Colon (tissue), 2 donors: ENCODE measurements around the gene GSTA4.

Experiments
- FAIRE-seq: peaks from 2 replicates; lab custom pipeline; 2012; peaks lifted over from hg19 to GRCh38; lab: Jason Lieb, UNC
- donor health status: control.
- donor health status: control.

GSTA4 gene, protein sequence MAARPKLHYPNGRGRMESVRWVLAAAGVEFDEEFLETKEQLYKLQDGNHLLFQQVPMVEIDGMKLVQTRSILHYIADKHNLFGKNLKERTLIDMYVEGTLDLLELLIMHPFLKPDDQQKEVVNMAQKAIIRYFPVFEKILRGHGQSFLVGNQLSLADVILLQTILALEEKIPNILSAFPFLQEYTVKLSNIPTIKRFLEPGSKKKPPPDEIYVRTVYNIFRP

DNA sequence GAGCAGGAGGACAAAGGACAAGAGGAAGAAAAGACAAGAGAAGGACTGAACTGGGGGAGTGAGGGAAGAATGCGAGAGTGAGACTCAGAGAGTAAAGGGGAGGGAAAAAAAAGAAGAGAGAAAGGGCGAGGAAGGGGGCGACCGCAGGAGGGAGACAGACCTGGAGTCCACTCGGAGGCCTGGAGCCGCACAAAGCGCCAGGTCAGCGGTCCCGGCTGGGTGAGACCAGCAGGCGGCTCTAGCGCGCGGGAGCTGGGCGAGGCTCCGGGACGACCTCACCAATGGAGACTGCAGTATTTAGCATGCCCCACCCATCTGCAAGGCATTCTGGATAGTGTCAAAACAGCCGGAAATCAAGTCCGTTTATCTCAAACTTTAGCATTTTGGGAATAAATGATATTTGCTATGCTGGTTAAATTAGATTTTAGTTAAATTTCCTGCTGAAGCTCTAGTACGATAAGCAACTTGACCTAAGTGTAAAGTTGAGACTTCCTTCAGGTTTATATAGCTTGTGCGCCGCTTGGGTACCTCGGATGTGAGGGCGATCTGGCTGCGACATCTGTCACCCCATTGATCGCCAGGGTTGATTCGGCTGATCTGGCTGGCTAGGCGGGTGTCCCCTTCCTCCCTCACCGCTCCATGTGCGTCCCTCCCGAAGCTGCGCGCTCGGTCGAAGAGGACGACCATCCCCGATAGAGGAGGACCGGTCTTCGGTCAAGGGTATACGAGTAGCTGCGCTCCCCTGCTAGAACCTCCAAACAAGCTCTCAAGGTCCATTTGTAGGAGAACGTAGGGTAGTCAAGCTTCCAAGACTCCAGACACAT, at the start of gene GSTA4:
Gene GSTA4 (minus strand): TSS at position 196 of the 824 bp plus-strand sequence. CDS start 1,041 bp downstream, outside the sequence.
- peak; percentile 33 for FAIRE-seq

DNA sequence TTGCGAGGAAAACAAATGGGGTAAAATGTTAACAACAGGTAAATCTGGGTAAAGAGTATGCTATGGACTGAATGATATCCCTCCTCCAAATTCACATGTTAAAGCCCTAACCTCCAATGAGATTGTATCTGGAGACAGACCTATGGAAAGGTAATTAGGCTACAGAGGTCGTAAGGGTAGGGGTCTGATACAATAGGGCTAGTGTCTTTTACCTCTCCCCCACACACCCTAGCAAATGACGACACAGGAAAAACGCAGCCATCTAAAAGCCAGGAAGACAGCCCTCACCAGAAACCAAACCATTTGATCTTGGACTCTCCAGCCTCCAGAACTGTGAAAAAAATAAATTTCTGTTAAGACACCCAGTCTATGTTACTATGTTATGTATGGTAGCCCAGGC, 49.5 kb upstream of the GSTA4 start:
- FAIRE-seq = no peak

DNA sequence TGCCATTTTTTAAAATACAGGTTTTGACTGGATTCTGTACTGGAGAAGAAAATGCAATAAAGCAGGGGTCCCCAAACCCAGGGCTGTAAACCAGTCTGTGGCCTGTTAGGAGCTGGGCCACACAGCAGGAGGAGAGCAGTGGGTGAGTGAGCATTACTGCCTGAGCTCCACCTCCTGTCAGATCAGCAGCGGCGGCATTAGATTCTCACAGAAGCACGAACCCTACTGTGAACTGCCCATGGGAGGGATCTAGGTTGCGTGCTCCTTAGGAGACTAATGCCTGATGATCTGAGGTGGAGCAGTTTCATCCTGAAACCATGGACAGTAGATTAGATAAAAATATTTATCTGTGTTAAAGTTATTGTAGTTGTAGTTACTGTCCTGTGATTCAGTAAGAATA, 49.0 kb upstream of the GSTA4 start:
- no peak for FAIRE-seq

DNA sequence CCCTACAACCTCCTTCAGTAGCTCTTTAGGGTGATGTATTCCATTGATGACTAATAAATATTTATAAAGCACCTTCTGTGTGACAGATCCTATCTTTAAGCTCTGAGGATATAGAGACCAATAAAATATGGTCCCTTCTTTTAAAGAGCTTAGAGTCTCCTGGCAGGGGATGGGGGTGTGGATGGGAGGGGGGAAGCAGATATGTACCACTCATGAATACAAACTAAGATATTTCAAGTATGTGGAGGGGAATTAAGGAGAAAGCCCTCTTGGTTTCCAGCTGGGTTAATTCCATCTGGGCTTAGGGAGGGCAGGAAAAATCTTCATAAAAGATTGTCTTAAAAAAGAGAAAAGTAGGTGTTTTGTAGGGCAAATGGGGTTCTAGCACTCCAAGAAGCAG, 48.5 kb upstream of the GSTA4 start:
- no peak for FAIRE-seq

DNA sequence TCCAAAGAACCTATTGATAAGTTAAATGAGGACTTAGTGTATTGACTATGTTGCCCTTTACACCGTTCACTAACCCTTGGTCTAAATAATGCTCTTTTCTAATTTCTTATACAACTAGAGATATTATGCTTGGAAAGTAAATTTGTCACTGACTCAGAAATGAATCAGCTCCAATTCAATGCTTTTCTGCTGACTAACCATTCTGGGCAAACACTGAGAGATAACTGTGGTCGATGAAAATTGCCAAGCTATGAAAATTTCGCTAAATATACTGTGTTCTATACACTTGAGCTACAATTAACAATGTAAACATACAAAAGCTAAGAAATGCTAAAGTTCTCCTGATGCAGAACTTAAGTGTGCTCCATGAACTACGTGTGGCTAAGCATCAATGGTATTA, 47.0 kb upstream of the GSTA4 start:
- no peak for FAIRE-seq

DNA sequence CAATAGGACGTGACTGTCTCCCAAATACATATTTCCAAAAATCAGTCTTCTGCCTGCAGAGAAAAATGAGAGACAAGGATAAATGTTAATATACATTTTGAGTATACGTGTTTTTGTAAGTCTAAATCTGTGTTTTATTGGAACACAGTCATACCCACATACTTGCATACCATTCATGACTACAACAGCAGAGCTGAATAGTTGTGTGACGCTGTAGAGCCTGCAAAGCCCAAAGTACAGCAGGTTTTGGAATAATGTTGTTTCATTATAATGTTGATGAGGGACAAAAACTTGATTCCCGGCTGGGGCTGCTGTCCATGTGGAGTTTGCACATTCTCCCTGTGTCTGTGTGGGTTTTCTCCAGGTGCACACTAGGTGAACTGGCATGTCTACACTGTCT, 46.3 kb upstream of the GSTA4 start:
- FAIRE-seq = no peak

DNA sequence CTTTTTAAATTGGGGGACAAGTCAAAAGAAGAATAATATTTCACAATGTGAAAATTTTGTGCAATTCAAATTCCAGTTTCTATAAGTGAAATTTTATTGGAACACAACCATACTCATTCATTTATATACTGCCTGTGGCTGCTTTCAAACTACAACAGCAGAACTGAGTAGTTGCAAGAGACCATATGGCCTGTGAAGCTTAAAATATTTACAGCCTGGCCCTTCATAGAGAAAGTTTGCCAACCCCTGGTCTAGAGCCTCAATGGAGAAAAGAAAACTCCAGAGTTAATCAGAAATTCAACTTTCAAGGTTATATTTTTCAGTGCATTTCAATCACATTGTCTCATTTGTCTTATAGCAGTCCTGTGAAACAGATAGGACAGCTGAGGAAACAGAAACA, 43.5 kb upstream of the GSTA4 start:
- no peak for FAIRE-seq

DNA sequence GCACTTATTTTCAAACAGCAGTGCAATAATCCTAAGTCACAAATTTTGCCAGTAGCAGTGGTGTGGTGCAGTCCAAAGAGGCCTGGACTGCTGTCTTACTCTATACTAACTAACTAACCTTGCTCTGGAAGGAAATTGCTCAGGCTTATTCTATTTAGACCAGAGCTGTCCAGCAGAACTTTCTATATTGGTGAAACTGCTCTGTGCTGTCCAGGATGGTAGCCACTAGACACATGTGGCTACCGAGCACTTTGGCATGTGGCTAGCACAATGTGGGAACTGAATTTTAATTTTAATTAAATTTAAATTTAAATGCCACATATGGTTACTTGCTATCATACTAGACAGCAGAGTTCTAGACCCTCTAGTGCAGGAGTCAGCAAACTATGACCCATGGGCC, 43.1 kb upstream of the GSTA4 start:
- FAIRE-seq = no peak

DNA sequence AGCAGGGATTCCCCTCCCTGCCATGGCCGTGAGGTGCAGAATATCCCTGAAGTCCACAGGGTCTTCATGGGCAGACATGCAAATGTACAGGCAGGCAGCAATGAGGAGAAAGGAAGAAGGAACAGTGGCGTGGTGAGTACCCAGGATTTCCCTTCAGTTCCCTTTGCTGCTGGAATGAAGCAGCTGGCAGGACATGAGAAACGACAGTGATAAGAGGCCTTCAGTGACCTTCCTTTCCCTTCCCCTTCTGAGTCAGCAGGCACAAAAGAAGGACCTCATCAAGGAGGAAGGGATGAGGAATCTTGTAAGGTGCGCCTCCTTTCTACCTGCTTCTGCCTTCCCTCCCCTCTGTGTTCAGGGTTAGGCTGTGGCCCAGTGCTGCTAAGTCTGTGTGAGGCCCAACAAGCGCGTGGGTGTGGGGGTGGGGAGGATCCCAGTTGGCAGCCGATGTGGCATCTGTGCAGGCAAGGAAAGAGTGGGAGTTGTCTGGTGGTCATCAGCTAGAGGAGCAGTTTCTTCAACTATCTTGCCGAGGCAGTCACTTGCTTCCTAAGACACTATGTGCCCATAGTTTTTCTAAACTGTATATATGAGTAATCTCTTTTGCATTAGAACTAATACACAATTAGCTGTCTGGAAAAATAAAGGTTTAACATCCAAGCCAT, 40.6 kb upstream of the GSTA4 start:
- no peak for FAIRE-seq

DNA sequence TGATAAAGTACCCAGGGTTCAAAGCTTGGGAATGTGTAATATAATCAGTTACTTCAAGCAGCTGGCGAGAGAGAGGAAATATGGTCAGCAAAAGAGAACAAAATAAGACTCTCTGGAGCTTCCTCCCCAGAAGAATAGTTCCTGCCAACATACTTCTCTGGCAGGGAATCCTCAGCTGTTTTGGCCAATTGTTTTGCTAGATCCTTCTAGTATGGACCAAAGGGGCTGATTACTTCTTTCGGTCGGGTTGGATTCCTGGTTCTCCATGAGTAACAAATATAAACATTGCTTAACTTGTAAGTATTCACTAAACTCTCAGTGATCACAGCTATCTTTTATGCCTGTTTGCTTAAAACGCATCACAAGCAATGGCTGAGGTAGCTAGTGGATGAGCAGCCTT, 38.7 kb upstream of the GSTA4 start:
- no peak for FAIRE-seq

DNA sequence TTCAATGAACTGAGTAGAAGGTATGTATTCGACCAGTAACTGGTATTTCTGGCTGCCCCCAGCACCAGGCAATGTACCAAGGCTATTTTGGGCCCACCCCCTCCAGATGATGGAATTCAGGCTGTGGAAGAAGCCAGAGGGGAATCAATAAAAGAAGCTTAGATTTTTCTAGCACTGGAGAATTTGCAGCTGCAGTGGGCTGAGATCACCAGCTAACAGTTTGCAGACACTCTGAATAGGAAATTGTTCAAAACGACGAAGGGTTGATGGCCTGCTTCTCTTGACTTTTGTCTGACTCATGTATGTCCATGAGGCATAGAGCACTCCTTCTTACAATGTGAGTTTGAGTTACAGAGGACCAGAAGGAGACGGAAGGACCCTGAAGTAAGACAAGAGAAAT, 37.8 kb upstream of the GSTA4 start:
- FAIRE-seq = no peak

DNA sequence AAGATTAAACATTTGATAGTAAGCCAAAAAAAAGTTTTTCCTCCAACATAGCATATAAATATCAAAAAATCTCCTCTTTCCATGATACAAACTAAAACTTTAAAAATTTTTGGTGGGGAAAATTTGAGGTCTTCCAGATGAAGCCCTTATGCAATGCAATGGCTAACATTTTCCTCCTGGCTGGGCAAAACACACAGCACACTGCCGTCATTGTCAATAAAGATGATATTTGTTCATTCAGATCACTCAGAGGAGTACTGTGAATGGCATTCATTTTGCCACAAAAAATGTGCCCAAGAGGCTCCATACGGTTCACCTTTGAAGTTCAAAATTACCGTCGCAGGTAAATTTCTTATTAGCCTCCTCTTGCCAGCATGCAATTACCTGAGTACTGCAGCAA, 36.2 kb upstream of the GSTA4 start:
- no peak for FAIRE-seq

DNA sequence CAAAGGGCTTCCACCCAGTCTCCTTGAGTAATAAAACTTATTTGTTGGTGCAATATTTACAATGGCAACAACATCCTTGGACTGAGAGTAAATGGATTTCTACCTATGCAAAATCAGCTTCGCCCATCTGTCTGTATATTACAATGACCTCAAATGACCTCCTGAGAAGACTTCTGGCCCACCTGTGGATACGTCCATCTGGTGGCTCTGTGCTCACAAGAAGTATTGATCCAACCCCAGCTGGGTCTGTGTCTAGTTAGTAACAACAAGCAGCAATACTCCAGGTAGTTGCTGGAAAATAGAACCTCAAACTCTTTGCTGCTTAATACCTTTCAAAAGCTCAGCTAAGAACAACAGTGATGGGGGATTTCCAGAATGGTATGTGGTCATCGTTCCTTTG, 34.7 kb upstream of the GSTA4 start:
- no peak for FAIRE-seq

DNA sequence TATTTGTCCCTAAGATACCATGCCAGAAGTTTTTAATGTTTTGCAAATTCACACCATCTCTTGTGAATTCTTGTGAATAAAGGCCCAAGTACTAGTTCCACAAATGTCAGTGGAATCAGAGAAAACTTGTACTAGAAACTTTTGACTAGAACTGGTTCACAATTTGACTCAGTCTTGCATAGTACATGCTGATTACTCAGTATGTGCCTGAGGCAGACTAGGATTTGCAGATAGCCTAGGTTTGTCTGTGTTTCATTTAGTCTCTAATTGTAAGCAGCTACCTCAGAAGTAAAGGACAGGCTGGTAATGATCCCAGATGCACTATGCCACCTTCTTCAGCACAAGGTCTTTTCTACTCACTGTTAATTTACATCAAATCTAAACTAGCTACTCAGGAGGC, 34.2 kb upstream of the GSTA4 start:
- no peak for FAIRE-seq

DNA sequence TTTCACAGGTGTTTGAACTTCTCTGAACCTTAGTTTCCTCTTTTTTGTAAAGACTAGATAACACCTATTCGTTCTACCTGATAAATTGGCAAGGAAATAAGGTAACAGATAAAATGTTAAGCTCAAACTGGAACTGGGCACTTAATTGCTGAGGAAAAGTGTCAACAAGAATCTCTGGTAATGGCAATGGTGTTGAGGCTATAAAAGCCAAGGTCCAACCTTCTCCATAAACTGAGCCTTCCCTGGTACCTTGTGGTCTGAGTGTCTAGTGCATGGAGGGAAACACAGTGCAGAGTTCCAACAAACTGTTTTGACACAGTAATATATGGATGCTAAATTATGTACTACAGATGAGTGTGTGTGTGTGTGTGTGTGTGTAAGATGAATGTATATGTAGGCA, 33.4 kb upstream of the GSTA4 start:
- FAIRE-seq = no peak

DNA sequence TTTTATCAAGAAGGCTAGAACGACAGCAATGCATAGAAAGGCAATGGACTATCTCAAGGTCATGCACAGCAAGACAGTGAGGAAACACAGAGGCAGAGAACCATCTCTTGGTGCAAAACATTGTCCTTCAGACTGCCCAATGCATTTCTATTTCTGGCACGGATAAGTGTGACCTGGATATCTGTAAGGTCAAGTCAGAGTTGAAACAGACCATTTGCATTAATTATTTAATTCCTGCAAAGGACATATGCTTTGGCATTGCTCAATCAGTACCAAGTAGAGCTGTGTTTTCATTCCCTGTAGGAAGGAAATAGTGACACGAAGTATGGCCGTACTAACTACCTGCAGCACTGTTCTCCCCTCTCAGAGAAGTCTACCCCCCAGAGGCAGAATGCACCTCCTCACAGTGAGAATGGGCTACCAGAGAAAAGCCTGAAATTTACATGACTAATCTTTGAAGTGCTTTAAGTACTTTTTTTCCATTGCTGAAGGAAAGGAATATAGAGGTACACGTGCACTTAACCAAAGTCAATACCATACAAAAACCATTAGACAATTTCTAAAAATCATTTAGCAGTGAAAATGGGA, 32.1 kb upstream of the GSTA4 start:
- FAIRE-seq = no peak

DNA sequence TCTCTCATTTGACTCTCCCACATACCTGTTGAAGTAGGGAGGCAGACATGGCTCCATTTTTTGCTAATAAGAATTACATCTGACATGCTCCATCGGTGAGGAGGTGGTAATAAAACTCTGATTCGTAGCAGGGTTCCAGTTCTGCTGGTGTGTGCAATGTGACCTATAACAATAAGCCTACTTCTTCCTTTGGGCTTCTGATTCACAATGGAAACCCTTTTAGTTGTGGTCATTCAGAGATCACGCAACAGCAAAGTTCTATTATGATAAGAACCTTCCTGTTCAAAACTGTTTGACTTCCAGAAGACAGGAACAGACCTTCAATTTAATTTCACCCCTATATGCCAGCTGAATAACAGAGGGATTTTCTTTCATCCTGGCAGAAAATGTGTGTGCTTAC, 31.4 kb upstream of the GSTA4 start:
- no peak for FAIRE-seq

DNA sequence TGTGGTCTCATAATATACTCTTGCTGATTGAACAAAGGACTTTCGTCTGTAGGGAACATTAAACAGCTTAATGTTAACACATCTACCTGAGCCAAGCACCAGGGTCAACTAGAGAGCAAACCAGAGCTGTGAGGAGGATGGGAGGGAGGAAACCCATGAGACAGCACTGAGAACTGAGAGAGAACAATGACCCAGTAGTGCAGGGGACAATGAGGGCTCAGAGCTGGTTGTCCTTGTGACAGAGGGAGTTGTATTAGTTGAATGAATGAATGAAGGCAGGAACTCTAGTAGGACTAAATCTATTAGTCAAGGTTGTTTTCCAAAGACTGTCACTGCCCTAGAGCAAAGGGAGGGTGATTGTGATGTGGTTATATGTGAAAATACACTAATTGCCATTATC, 28.2 kb upstream of the GSTA4 start:
- FAIRE-seq = no peak

DNA sequence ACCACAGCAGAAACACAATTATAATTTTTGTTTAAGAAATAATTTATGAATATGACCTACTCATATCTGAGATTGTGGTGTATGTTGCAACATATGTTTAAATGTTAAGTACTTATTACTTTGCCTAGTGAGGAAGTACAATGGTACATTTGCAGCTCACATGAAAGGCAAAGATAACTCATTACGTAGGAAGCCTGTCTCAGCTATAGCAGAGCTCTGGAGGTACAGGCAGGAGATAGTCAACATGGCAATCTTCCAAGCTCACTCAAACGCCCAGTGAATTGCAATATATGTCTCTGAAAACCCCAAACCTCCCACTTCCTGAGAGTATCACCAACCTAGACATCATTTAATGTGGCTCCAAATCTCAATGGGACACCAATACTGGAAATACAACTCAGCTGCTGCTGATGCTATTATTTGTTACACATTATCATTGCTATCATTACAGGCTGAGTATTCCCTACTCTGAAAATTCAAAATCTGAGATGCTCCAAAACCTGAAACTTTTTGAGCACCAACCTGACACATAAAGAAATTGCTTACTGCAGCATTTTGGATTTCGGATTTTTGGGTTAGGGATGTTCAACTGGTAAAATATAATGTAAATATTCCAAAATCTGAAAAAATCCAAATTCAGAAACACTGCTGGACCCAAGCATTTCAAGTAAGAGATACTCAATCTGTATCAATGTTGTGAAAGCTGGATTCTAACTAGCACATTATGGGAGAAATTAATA, 25.1 kb upstream of the GSTA4 start:
- no peak for FAIRE-seq

DNA sequence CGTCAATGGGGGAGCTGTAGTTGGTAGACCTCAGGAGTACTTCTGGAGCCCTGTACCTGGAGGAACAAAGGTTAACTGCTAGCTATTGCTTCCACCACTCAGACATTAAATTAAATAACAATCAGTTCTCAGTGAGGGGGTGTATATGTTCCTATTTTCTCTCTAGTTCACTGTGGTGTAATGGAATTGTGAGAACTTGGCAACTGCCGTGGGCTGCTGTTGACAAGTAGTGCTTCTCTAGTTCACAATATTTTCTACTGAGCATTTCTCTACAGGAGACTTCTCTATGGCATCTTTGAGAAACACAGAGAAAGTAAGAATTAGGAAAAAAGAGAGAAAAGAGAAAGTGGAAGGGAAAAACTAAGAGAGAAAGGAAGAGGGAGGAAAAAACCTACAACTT, 23.4 kb upstream of the GSTA4 start:
- FAIRE-seq = no peak

DNA sequence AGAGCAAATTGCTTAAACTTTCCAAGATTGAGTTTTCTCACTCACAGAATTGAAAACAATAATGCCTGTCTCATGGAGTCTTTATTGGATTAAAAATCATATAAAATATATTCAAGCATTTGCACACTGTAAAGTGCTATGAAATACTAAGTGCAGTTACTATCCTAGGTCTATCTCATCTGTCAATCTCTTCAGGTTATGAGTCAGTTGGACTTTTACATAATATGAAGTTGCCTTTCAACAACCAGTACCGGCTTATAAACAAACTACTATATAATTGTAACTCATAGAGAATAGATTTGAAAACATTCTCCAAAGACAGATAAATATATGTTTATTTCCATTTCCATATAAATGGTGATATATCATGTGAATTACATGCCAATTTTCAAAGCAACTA, 20.4 kb upstream of the GSTA4 start:
- FAIRE-seq = no peak

DNA sequence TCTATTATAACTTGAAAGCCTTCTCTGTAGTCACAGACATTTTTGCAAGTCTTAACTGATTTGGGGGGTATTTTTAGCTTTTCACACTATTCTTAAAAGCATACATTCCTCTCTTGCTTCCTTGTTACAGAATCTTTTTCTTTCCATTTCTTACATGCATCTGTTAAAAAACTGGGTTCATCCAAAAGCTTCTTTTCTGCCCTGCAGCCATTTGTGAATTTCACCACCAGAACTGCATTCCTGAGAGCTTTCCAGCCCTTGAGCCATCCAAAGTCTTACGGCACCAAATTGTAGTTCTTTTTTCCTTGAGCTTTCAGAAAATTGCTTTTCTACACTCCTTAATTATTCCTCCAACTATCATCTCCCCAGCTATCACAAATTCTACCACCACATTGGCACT, 19.7 kb upstream of the GSTA4 start:
- FAIRE-seq = no peak
